Epidermal melanocyte (primary cell): ENCODE measurements around the gene MXRA5.
"Not testable (repeated sequence)": the region's sequence is repeated elsewhere in the genome, so short reads cannot be mapped to it uniquely, and the experiment has no call there.

ENCODE experiments used
- DNase-seq: peaks from one replicate; pipeline ENCODE4 v3.0.0; 2011; ENCODE audit warnings: low spot score; ENCODE audit not compliant: insufficient read length

The MXRA5 gene, protein sequence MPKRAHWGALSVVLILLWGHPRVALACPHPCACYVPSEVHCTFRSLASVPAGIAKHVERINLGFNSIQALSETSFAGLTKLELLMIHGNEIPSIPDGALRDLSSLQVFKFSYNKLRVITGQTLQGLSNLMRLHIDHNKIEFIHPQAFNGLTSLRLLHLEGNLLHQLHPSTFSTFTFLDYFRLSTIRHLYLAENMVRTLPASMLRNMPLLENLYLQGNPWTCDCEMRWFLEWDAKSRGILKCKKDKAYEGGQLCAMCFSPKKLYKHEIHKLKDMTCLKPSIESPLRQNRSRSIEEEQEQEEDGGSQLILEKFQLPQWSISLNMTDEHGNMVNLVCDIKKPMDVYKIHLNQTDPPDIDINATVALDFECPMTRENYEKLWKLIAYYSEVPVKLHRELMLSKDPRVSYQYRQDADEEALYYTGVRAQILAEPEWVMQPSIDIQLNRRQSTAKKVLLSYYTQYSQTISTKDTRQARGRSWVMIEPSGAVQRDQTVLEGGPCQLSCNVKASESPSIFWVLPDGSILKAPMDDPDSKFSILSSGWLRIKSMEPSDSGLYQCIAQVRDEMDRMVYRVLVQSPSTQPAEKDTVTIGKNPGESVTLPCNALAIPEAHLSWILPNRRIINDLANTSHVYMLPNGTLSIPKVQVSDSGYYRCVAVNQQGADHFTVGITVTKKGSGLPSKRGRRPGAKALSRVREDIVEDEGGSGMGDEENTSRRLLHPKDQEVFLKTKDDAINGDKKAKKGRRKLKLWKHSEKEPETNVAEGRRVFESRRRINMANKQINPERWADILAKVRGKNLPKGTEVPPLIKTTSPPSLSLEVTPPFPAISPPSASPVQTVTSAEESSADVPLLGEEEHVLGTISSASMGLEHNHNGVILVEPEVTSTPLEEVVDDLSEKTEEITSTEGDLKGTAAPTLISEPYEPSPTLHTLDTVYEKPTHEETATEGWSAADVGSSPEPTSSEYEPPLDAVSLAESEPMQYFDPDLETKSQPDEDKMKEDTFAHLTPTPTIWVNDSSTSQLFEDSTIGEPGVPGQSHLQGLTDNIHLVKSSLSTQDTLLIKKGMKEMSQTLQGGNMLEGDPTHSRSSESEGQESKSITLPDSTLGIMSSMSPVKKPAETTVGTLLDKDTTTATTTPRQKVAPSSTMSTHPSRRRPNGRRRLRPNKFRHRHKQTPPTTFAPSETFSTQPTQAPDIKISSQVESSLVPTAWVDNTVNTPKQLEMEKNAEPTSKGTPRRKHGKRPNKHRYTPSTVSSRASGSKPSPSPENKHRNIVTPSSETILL (N-terminal part only)

DNA sequence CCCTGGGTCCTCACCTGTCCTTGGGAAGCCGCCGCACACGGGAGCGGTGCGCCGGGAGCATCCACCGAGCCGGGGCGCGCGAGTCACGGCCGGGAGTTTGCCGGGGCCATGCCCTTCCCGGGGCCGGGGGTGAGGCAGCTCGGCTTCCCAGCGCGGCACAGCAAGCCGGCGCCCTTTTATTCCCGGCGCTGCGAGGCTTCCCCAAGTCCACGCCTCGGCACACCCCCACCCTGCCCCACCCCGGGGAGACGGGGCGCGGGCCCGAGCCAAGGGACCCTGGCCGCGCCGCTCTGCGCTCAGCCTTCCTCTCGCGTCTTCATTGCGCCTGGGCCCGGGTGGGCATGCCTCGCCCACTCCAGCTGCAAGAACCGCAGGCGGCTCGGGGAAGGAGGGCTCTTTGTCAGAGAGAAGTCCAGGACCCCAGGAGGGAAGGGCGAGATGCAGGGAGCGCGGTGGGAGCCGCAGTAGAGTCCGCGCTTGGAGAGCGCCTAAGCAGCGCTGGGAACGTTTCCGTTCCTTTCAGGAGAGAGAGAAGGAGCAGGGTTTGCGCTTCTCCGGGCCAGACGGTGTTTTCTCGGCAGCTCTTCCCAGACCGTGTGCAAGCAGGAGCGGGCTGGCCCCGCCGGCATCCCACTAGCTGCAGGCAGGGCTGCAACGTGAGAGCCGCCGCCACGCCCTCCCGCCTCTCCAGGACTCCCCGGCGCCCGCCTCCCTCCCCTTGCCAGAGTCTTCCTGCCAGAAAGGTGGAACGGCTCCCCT lies at the start of gene MXRA5:
Gene MXRA5, minus strand, starts transcription at position 152 of the 759 bp plus-strand sequence. CDS start 2,819 bp downstream, outside the sequence.
- DNase-seq, result no peak

DNA sequence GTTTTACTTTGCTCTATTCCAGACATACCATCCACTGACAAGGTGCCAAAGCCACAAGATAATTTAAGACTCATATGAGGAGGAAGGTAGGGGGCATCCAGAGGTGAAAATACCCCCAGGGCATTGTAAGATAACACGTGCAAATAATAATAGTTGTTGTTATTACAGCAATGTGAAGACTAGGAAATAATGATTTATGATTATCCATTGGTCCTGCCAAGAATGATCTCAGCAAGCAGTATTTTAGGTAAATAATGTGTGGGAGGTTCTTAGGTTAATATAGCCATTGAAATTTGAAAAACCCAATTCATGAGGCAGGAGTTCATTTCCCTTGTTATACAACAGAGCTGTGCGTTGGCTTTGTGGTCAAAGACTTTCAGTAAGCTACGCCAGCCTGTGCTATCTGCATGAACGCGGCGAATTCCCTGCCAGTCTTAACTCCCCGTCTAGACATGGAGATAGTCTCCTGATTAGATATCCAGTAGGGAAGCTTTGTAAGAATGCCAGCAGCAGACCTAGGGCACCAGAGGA lies 47.2 kb upstream of the MXRA5 start:
- no peak for DNase-seq

DNA sequence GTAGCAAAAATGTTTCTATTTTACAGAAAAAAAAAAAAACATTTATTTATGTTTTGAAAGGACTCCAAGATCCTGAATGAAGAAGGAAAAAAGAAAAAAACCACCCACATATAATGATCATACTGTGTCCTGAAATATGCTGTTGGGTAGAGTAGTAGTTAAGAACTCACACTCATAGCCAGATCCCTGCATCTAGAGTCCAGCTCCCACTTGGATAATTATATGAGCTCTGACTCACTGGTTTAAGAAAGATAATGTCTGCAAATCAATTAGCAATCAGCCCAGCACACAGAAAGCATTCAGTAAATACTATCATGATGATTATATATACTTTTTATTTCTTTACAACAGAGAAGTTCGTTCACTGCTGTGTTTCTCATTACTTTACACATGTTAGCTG lies 46.7 kb upstream of the MXRA5 start:
- DNase-seq, result no peak

DNA sequence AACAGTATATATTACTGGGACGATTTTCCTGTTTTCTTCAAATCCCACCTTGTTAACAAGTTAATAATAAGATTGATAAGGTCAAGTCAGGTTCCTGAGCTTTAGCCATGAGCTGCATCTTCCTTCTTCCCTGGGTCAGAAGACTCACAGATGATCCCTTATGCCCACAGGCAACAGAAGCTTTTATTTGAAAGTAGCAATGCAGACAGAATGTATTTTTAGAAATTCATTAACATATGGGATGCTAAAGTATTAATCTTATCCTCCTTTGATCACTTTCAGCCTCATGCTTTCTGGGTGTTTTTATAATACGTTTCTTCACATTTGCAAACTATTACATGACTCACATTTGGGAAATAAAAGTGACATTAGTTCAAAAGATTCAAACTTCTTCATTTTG lies 42.0 kb upstream of the MXRA5 start:
- DNase-seq, result no peak

DNA sequence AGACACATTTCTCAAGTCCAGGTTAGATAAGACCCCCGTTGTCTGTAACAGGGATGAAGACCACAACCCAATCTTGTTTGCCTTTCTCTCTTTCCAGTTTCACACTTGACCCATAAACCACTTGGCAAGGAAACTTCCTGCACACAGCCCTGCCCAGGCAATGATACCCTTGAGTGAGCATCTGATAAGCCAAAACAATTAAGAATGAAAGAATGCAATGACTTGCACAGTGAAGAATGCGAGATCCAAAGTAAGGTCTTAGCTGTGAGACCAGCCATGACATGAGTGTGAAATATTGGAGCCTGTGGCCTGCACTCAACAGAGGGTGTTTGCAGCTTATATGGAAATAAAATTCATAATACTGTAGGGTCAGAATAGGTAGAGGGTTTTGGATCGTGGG lies 37.9 kb upstream of the MXRA5 start:
- DNase-seq, result no peak

DNA sequence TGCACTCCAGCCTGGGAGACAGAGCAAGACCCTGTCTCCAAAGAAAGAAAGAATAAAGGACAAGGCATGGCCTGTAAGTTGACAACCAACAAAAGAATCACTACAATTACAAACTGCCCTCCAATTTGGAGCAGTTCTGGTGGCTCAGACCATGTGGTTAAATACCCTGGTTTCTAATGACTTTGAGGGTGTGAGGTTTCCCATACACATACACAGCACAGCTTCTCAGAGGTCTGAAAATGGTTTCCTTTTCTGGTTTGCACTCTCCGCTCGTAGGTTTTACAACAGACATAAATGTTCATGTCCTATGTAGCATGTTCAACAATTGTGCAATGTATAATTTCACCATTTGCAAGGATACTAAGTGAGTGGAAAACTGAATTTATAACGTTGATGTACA lies 34.2 kb upstream of the MXRA5 start:
- no peak for DNase-seq

DNA sequence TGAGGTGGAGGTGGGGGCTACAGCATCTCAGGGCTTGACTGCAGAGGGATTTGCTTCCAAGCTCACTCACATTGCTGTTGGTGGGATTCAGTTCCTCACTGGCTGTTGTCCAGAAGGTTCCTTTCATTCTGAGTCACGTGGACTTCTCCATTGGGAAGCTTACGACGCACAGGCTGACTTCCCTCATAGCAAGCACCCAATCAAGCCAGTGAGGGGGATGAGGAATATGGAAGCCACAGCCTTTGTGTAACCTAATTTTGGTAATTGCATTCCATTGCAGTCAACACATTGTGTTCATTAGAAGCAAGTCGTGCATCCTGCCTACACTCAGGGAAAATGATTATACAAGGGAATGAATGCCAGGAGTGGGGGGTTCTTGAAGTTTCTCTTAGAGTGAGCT lies 32.7 kb upstream of the MXRA5 start:
- DNase-seq, result no peak

DNA sequence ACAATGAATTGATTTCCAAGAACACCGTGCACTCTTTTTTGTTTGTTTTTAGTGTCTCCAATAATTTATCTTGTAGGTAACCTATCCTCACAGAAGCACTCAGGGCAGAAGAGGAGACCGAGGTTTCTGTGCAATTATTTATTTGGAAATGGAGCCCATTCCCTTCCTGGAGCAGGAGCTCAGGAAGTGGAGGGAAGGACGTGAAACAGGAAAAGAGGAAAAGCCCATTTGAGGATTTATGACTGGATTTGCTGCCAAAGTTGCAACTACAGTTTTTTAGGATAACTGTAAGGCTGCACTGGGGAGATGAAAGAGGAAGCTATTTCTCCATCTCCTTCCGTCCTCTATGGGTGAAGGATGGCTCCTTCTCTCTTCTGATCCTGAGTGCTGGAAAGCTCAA lies 31.7 kb upstream of the MXRA5 start:
- DNase-seq, result no peak

DNA sequence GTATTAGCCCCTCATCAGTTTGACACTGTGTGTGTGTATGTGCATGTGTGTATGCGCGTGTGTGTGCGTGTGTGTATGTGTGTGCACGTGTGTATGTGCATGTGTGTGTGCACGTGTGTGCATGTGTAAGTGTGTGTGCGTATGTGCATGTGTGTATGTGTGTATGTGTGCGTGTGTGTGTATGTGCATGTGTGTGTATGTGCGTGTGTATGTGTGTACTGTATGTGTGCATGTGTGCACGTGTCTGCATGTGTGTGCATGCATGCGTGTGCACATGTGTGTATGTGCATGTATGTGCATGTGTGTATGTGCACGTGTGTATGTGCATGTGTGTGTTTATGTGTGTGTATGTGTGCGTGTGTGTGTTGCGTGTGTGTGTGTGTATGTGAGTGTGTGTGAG lies 31.1 kb upstream of the MXRA5 start:
- DNase-seq, result no peak

DNA sequence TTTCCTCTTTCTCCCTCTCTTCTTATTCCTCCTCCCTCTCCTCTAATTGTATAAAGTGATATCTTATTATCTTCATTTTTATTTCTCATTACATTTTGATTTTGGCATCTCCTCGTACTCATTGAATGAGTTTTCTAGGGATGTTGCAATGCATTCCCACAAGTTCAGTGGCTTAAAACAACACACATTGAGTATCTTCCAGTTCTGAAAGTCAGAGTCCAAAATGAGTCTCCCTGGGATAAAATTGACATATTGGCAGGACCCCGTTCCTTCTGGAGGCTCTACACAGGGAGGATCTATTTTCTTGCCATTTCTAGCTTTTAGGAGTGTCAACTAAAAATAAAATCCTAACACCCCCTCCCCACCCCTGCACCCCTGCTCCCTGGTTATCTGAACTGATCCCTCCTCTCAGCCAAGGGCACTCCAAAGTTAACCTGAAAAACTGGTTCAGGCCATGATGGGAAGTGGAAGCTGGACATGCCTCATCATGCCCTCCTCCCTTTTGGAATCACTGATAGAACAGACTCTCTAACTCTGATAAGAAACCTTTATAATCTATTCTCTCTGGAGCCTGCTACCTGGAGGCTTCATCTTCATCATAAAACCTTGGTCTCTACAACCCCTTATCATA lies 29.5 kb upstream of the MXRA5 start:
- DNase-seq, result not testable (repeated sequence)

DNA sequence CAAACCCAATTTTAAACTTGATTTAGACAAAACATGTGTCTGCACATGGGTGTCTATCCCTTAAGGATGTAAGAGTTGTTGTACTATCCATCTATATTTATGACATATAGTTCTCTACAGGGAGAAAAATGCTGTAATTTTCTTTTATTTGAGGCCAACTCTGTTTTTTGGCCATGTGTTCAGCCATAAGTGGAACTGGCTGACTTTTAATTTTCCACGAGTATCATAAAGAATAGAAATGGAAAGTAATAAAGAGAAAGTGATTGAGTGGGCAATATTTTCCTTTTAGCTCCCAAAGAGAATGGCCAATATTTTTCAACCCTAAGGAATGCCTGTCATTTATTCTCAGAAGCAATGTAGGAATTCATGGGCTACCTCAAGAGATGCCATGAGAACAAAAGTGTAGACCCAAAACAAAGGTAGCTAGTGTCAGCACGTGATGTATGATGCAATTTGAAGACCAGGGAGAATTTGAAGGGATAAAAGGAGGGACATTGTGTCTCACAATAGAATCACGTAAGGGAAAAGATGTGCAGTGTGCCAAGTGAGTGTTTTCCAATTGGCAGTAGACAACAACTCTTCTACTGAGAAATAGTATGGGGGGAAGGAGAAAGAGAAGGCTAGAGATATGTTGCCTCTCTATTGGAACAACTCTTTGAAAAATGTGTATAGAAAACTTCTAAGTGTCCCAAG lies 27.8 kb upstream of the MXRA5 start:
- DNase-seq, result no peak

DNA sequence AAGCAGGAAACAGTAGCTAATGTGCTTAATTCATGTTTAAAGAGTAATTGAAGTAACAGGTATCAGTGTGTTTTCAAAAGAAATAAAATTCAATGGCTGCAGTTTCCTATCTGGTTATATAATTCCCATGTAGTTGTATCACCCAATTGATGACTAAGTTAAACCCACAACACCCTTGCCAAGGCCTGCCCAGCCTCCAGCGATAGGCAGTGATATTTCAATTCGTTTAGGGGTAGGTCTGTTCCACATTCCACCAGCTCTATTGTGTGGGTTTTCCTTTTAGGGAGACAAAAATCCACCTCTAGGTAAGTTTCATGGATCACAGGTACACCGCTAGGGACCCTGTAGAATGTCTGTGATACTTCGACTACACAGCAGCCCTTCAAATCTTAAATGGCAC lies 24.7 kb upstream of the MXRA5 start:
- DNase-seq, result no peak

DNA sequence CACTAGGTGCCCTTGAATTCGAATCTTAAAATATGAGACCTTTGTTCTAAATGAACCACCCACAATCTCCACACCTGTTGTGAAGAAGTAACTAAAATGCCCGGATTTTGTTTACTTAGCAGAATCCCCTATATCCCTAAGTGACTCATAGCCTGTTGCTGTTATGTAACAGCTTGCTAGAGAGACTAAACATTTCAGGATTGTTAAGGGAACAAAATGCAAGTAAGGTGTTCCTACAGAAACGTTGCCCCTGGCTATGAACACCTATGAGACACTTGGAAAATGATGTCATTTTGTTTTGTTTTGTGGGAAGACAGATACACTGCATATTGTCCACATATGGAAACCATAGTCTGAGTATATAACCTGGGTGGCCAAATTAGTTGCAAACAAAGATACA lies 24.2 kb upstream of the MXRA5 start:
- no peak for DNase-seq

DNA sequence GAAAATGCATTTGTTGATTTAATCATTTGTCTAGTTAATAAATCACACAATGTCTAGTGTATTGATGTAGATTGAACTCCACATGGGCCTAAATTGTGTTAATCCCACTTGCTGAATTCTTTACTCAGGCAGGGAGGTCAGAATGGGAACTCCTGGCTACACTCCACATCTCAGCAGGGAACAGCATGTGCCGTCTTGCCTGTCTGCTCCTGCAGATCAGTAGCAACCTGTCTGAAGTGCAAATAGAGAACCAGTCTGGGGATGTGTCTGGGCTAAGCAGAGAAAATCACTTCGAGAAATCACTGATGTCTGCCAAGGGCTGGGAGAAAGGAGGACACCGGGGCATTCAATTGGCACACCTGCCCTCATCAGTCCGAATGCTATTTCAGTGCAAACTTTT lies 16.5 kb upstream of the MXRA5 start:
- no peak for DNase-seq

DNA sequence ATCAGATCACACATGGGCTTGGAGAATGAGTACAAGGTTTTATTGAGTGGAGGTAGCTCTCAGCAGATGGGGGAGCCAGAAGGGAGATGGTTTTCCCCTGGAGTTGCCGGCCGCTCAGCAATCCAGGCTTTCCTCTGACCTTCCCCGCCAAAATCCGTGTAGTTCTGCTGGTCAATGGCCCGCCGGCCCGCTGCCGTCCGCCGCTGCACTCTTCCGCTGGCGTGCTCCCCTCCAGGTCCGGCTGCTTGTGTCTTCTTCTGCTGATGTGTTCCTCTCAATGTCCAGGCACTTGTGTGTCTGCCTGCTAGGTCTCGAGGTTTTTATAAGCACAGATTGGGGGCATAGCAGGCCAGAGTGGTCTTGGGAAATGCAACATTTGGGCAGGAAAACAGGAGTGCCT lies 14.4 kb upstream of the MXRA5 start:
- no peak for DNase-seq

DNA sequence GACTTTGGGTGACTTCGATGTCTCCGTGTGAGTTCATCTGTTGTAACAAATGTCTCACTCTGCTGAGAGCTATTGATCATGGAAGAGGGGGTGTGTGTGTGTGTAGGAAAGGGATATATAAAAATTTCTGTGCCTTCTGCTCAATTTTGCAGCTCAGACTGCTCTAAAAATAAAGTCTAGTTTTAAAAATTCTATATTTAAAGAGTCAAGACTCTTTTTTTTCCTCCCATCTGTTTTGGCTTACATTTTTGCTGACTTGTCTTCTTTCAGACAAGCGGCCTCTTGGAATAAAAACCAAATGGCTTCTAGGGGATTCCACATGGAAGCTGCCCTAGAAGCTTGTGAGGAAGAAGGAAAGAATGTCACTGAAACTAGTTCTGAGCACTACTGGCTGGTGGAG lies 6.3 kb upstream of the MXRA5 start:
- not testable (repeated sequence) for DNase-seq

DNA sequence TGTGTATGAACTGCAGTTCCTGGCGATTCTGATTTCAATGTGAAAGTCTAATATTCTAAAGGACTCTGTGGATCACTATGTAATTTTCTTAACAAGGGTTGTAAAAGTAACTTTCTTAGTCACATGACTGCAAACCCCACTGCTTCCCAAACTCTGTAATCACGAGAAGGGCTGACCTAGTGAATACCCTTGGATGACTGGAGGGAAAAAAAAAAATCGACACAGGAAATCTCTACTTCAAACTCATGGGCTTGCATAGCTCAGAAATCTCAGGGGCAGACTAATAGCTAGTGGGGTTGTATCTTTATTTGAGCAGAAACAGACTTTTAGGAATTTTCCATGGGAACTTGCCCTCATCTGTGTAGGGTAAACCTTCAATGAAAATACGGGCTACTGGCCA lies 4.8 kb upstream of the MXRA5 start:
- no peak for DNase-seq

DNA sequence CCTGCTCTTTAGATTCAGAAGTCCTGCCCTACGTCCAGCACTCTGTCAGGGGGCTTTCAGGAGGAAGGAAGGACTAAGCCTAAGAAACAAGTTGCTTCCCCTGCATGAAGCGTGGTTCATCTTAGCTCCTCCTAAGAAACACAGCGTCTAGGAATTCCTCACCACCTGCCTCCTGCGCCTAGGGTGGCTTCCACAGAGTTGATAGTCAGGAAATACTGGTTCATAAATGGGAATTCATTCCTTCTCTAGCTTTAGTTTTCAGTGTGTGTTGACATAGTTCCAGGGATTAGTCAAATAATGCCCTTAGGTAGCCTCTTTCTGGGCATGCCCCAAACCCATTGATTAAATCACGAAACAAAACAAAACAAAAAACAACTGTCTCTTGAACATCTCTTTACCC lies 1.7 kb upstream of the MXRA5 start:
- DNase-seq, result no peak

DNA sequence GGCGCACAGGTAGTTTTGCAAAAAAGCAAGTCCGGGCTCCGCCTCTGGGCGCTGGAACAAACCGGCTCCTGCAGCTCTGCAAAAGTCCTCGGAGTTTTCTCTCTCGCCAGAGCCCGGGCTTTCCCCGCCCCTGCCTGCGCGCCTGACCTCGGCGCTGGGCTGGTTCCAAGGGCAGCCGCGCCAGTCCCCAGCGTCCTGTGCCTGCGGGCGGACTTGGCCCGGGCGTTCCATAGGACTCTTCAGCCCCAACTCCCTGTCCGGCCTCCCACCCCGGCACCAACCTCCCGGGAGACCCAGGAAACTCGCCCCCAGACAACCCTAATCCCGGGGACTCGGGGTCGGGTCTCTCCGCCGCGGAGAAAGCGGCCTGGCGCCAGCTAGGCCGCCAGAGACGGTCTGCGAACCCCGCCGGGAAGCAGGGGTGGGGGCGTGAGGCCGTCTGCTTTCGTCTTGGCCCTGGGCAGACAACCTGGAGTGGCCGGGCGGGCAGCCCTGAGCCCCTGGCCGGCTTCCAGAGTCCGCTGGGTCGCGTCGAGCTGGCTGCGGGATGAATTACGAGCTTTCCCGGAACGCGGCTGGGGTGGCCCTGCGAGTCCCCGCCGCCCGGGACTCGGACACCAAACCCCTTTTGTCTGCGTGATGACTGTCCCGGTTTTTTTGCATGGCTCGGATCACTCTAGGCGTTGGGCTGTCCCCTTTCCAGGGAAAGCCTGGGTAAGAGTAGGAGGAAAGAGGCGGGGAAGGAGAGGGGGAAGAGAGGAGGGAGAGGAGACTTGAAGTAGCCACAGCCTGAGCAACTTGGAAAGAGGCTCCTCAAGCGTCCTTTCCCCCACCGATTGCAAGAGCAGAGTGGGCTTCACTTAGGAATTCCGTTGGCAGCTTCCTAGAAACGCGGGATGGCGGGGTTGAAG lies 916 bp downstream of the MXRA5 start:
- DNase-seq, result no peak
